ENCODE data around the gene PRIM2.
"Not testable (repeated sequence)": the region's sequence is repeated elsewhere in the genome, so short reads cannot be mapped to it uniquely, and the experiment has no call there.

Gene PRIM2, protein sequence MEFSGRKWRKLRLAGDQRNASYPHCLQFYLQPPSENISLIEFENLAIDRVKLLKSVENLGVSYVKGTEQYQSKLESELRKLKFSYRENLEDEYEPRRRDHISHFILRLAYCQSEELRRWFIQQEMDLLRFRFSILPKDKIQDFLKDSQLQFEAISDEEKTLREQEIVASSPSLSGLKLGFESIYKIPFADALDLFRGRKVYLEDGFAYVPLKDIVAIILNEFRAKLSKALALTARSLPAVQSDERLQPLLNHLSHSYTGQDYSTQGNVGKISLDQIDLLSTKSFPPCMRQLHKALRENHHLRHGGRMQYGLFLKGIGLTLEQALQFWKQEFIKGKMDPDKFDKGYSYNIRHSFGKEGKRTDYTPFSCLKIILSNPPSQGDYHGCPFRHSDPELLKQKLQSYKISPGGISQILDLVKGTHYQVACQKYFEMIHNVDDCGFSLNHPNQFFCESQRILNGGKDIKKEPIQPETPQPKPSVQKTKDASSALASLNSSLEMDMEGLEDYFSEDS

DNA sequence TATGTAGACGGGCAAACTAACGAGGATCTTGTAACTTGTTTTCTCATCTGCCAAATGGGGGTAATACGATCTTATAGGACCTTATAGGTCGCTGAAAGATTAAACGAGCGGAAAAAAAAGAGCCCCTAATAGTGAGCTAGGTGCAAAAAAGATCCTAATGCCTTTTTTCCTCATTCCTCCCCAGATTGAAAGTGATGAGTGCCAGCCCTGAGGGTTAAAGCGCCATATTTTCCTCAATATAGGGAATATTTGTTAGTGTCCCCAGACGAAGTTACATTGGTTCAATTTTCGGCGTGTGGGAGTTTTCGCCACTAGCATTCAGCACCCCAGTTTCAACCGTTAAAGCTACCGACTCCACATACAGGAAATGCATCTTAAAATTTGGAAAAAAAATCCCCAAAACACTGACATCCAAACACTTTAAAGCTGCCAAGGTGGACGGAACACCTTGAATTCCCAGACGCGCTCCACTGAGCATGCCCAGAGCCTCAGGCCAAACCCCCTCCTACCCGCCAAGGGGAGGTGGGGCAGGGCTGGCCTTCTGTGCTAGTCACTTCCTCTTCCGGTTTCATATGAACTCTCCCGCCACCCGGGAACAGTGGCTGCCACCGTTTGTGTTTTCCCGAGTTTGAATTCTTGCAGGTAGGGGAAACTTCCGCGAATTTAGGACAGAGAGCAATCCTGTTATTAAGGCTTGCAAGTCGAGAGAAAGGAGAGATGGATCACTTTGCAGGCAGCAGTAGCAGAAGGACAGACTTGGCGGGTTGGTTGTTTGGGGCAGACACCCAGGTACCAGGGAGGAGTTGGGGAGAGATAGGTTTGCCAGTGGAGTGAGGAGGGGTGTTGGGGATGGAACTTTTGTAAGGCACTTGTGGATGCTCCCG is at the start of gene PRIM2:
TSS of gene PRIM2 (plus strand) at position 571 of the 884 bp plus-strand sequence. CDS start 816 bp downstream, outside the sequence.
- peak; percentile 81 for DNase-seq (ENCODE audit: low spot score)

DNA sequence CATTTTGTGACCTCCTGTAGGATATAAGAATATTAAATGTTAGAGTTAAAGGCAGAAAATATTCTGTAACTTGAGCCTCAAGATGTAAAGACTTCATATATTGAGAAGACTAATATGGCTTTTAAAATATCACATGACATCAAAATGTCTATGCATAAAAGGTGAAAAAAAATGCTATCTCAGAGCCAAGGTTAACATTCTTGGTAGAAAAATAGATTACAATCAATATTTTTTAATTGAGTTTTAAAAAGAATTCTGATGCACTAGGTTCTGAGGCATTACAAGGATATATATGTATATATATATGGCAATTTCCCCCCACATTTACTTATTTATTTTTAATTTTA is 49.2 kb upstream of the PRIM2 start:
- DNase-seq (ENCODE audit: low spot score) = no peak

DNA sequence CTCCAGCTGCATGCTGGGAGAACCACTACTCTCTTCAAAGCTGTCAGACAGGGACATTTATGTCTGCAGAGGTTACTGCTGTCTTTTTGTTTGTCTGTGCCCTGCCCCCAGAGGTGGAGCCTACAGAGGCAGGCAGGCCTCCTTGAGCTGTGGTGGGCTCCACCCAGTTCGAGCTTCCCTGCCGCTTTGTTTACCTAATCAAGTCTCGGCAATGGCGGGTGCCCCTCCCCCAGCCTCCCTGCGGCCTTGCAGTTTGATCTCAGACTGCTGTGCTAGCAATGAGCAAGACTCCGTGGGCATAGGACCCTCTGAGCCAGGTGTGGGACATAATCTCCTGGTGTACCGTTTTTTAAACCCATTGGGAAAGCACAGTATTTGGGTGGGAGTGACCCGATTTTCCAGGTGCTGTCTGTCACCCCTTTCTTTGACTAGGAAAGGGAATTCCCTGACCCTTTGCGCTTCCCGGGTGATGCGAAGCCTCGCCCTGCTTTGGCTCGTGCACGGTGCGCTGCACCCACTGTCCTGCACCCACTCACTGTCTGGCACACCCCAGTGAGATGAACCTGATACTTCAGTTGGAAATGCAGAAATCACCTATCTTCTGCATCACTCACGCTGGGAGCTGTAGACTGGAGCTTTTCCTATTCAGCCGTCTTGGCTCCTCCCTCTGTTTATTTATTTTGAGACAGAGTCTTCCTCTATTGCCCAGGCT is 43.2 kb upstream of the PRIM2 start:
- DNase-seq (ENCODE audit: low spot score) = not testable (repeated sequence)

DNA sequence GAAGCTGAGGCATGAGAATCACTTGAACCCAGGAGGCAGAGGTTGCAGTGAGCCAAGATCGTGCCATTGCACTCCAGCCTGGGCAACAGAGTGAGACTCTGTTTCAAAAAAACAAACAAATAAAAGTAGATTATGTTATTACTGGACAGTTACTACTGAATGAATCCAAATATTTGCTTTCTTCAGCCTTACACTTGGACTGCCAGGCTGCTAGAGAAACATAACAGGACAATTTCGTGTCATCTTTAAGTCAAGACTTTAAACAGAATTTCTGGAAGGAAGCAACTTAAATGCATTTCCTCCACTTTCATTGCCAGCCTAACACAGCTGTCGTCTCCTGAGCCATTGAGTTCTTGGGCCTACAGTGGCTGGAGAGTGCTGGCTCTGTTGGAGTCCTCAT is 42.0 kb upstream of the PRIM2 start:
- no peak for DNase-seq (ENCODE audit: low spot score)

DNA sequence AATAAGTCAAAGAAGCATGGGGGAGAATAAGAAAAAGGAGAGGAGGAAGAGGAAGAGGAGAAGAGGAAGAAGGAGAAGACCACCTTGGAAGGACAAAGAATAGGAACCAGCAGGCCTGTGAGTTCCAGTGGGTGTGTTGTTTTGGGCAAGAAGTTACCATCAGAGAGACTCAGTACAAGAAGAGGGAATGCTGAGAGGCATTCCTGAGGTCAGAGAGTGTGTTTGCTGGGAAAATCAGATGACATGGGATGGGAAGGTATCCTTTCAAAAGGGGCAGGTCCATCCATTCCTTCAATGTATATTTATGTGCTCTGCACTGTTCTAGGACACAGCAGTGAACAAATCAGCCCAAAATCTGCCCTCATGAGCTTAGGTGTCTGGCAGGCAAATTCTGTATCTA is 40.5 kb upstream of the PRIM2 start:
- no peak for DNase-seq (ENCODE audit: low spot score)

DNA sequence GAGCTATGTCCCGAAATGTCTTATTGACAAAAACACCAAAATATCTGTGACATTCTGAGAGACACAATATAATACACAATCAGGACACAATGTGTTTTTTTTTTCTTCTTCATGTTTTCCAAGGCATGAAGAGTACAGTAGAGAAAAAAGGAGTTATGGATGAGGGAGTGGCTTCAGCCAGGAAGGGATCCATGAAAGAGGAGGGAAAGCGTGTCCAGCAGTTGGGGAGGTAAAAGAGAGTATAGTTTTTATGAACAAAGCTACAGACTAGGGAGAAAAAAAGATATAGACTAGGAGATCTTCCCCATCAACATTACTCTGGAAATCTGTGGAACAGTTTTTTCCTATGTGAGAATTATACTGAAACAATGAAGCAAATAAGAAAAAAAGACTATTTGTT is 38.9 kb upstream of the PRIM2 start:
- DNase-seq (ENCODE audit: low spot score) = no peak

DNA sequence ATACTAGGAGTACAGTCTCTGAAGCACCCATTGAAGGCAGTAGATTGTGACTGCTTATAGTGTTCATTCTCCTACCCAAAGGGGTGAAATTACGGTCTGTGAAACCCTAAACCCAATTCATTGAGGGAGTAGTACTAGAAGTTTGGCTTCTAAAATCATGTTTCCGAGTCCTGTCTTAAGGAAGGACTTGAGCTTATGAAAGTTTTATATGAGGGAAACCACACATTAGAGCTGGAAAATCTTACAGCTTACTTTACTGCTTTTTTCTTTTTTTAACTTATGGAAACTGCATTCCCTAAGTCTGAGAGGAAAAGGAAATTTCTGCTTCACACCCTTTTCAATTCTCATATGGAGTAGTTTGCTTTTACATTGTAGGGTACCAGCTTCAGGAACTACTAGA is 38.4 kb upstream of the PRIM2 start:
- DNase-seq (ENCODE audit: low spot score) = no peak

DNA sequence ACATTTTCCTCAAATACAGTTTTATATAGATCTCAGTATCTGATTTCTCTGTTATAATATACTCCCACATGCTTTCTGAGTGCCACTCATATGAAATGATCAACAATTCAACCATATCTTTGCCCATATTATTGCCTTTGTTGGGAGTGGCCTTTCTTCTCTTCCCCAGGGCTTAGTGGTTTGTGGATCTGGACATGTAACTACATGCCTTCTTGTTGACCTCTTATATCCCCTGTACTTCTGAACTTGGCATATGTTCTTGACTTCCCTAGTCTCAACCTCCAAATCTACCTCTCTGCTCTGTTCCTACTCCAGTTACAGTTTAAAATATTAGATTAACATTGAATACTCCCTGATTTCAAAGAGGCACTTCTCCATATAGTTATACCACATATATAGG is 34.3 kb upstream of the PRIM2 start:
- no peak for DNase-seq (ENCODE audit: low spot score)

DNA sequence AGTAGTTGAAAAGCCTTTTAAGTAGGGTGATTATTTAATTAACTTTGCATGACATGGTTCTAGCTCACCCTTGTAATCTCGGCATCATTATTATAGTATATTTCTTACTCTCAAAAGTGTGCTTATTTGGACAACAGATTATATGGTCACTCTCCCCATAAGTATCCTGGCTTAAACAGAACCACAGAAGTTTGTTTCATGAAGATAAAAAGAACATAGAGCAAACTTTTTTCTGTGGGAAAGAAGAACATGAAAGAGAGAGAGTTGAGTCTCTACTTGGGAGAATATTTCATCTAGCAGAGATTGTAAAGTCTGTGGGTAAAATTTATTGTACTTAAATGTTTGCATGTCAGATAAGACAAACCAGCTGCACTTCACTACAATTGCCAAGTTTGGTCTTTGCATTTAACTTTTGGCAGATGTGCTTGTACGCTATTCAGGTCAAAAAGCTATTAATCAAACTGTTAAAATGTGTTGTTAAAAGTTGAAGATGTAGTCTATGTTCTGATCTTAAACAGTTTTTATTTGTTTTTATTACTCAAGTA is 33.4 kb upstream of the PRIM2 start:
- no peak for DNase-seq (ENCODE audit: low spot score)

DNA sequence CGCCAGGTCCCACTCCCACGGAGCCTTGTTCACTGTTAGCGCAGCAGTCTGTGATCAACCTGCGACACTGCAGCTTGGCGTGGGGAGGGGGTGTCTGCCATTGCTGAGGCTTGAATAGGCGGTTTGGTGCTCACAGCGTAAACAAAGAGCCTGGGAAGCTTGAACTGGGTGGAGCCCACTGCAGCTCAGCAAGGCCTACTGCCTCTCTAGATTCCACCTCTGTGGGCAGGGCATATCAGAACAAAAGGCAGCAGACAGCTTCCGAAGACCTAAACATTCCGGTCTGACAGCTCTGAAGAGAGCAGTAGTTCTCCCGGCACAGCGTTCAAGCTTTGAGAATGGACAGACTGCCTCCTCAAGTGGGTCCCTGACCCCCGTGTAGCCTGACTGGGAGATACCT is 29.3 kb upstream of the PRIM2 start:
- not testable (repeated sequence) for DNase-seq (ENCODE audit: low spot score)

DNA sequence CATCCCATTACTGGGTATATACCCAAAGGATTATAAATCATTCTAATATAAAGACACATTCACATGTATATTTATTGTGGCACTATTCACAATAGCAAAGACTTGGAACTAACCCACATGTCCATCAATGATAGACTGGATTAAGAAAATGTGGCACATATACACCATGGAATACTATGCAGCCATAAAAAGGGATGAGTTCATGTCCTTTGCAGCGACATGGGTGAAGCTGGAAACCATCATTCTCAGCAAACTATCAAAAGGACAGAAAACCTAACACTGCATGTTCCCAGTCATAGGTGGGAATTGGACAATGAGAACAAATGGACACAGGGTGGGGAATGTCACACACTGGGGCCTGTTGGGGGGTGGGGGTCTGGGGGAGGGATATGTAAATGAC is 24.0 kb upstream of the PRIM2 start:
- not testable (repeated sequence) for DNase-seq (ENCODE audit: low spot score)

DNA sequence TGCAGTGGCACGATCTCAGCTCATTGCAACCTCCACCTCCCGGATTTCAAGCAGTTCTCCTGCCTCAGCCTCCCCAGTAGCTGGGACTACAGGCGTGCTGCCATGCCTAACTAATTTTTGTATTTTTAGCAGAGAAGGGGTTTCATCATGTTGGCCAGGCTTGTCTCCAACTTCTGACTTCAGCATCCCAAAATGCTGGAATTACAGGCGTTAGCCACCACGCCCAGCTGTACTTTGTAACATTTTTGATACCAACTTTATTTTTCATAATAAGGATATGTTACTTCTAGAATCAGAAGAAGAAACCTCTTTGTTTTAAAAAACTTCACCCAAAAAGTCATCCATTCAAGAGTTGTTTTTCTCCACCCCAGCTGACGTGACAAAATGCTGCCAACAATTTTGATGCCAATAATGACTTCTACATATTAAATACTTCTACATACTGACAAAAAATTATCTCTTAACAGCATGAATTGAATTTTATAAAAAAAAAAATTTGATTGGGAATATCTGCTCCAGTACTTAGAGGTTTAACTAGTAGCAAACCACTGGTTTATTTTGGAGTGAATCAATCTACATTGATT is 22.5 kb upstream of the PRIM2 start:
- no peak for DNase-seq (ENCODE audit: low spot score)

DNA sequence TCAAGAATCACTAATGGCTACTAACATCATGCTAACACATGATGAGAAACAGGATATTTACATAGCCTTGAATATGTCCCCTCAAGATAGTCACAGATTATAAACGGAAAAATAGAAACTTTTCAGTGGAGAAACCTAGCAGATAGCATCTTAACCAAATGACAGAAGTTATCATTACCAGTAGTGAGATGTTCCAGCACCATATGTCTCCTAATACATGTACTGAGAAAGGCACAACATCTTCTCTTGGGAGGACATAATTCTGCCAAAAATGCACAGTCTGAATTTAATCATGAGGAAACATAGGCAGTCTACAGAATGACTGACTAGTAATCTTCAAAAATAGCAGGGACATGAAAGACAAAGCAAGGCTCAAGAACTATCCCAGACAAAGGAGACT is 19.9 kb upstream of the PRIM2 start:
- no peak for DNase-seq (ENCODE audit: low spot score)

DNA sequence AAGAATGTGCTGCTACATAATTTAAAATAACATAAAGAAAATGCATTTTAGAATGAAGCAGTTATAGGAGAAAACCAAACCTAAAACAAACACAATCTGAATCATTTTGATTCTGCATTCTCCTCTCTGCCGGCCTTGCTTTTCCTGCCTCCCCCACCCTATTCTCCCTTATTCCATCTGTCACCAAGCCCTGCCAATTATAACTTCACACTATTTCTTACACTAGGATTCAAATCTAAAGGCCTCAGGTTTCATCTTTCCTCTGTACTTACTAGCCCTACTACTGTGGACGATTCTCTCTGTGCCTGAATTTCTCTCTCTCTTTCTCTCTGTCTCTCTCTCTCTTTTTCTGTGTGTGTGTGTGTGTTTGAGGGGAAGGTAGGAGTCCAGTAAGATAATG is 18.7 kb upstream of the PRIM2 start:
- no peak for DNase-seq (ENCODE audit: low spot score)

DNA sequence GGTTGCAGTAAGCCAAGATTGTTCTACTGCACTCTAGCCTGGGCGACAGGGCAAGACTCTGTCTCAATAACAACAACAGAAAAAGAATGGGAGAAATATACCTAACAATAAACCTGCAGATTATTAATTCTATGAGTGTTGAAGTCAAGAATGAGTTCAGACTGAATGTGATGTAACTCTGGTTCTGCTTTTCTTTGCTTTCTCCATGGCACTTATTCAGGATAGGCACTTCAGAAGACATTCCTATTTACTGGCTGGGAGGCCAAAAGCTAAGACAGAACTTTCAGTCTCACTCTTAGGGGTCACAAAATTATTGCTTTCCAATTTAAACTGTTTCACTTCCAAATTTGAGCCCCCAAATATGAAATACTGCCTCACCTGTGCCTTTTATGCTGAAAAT is 15.7 kb upstream of the PRIM2 start:
- DNase-seq (ENCODE audit: low spot score) = no peak

DNA sequence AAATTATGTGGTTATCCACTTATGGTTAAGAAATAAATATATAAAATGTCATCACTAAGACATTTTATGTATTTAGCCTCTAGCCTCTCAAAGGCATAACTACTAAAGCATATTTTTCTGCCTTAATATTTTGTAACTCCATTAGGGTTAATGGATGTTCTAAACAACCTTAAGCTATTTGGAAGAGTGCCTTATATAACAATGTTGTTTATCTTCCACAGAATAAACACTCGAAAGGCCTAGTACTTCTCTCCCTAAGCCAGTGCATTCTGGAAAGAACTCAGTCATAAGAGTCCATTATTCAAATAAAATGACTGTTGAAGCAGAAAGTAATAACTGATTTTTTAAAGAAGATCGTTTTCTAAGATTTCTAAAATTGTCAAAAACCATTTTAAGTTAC is 15.0 kb upstream of the PRIM2 start:
- DNase-seq (ENCODE audit: low spot score) = no peak

DNA sequence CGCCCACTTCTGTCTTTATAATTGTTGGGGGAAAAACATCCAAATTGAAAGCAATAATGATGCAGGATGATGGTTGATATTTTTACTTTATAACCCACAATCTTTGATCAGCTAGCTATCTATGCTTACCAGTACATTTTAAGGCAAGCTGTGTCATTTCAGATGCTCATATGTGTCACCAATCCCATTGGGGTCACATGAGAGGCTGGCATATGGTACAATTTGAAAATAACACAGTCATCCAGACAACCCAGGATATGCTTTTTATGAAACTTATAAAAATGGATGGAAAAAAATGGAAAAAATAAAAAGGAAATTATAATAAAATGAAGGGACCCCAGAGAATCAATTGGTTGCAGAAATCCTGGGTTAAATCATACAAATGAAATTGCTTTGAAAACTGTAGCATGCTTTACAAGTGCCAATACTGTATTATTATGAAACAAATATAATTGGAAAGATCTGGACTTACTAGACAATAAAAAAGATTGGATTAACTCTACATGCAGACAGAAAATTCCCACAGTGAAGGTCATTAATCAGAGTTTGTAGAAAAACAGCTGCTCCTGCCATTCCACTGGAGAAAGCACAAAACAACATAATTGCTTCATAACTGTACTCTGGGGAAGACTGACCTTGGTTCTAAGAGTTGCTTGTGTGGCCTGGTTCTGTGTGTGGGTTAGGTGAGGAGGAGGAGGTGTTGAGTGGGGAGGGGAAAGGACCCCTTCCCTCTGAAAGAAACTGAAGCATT is 13.3 kb upstream of the PRIM2 start:
- DNase-seq (ENCODE audit: low spot score) = no peak

DNA sequence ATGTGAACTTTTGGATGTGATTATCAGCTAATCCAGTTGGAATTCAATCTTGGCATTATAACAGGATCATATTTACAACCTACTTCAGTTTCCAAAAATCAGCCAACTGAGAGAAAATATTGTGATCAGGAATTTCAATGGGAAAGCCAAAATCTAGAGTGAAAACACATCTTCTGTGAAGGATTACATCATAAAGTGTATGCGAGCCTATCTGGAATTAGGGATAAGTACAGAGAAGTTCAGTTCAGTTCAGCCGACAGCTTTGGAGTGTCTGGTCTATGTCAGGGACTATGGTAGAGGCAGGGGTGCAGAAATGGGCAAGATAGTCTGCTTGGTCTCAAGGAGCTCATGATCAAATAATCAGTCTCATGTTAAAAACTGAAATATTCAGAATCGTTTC is 12.3 kb upstream of the PRIM2 start:
- DNase-seq (ENCODE audit: low spot score) = no peak

DNA sequence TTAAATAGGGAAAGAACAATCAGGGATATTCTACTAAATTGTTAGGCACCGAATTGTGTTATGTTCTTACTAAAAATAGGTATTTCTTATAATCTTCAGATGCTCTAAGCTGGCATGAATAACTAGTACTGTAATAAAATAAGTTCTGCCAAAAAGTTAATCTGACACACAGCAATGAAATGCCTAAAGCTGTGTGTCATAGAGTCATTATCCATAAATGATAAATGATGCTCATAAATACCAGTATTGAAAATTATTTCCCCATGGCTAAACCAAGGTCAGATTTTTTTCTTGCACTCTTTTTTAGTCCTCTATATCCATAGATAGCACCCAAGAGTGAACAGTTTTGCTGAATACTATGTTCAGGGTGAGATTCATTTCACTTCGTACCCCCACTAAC is 11.7 kb upstream of the PRIM2 start:
- DNase-seq (ENCODE audit: low spot score) = no peak

DNA sequence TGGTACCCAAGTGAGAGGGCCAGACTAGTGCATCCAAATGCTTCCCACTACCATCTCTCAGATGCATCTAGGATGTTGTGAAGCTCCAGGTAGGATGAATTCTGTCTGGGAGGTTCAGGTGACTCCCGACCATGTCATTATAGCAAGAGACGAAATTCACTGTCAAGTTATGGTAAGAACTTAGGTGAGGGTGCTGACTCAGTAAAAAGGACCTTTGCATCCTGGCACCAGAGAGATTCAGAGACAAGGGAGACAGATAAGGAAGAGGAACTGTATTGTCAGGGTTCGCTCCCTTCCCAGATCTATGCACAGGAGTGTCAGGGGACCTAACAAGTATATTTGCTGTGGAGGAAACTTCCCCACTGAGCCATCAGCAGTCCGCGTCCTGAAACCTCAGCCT is 11.2 kb upstream of the PRIM2 start:
- no peak for DNase-seq (ENCODE audit: low spot score)

DNA sequence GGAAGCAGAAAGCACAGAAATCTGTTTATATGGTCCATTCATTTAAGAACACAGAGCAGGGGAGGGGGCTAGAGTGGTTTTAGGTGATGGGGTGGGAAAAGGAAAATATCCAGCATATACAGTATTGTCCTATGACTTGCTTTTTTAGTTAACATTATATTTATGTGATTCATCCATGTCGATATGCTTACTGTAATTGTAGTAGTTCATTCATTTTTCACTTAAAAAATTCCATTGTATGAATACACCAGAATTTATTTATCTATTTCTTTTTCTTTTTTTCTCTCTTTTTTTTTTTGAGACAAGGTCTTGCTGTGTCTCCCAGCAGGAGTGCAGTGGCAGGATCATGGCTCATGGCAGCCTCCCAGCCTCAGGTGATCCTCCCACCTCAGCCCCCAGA is 9.6 kb upstream of the PRIM2 start:
- no peak for DNase-seq (ENCODE audit: low spot score)
